CD14-positive monocyte (primary cell): ENCODE results near the gene APOE. TPM values are rescaled to one million over a fixed set of nuclear protein-coding genes. Genes with fewer than 3 reads are reported as not detected.
"Not testable (repeated sequence)": the region's sequence is repeated elsewhere in the genome, so short reads cannot be mapped to it uniquely, and the experiment has no call there.

Experiments used
- DNase-seq, 3 donors: peaks; one replicate each; pipeline ENCODE4 v3.0.0-alpha.2; 2011 to 2022
- H2AFZ ChIP-seq: 2 replicates; pipeline ENCODE4 v1.6.0; 2012; ENCODE audit warnings: mild to moderate bottlenecking, low read depth, low read length, inconsistent platforms; ENCODE audit not compliant: insufficient read depth, poor library complexity, severe bottlenecking
- H3K27ac ChIP-seq, 2 donors: 1 replicate in 1 of 2; 2 replicates in 1 of 2; pipeline ENCODE4 v1.5.1; 2012 to 2013; ENCODE audit warnings: low read length in 2 of 2, control low read depth in 1 of 2, inconsistent platforms in 1 of 2, low read depth in 1 of 2, mild to moderate bottlenecking in 1 of 2
- H3K27me3 ChIP-seq, 2 donors: one replicate each; pipeline versions ENCODE4 v1.6.0 to v1.6.1; 2011 to 2013; ENCODE audit warnings: low read length in 2 of 2; ENCODE audit not compliant: control insufficient read depth in 2 of 2, insufficient read depth in 2 of 2
- H3K36me3 ChIP-seq, 2 donors: replicated peaks in 1 of 2; 1 replicate in 1 of 2; 2 replicates in 1 of 2; pipeline versions ENCODE4 v1.5.1 to v1.6.1; 2012 to 2013; ENCODE audit warnings: low read length in 2 of 2, control low read depth in 1 of 2, inconsistent platforms in 1 of 2, mild to moderate bottlenecking in 1 of 2; ENCODE audit not compliant: insufficient read depth in 2 of 2, control insufficient read depth in 1 of 2
- H3K4me1 ChIP-seq, 2 donors: 1 replicate in 1 of 2; 2 replicates in 1 of 2; pipeline versions ENCODE4 v1.5.1 to v1.6.1; 2012 to 2013; ENCODE audit warnings: low read length in 2 of 2, control low read depth in 1 of 2, inconsistent platforms in 1 of 2, mild to moderate bottlenecking in 1 of 2, moderate library complexity in 1 of 2; ENCODE audit not compliant: insufficient read depth in 2 of 2, control insufficient read depth in 1 of 2
- H3K4me2 ChIP-seq: replicated peaks from 2 replicates; pipeline ENCODE3; 2012; ENCODE audit warnings: low read length, moderate library complexity, mild to moderate bottlenecking; ENCODE audit not compliant: poor library complexity, severe bottlenecking; ENCODE audit errors: extremely low read depth
- H3K4me3 ChIP-seq, 3 experiments: fragments of 200-600 bp in 1 of 3; sonication (generic) in 1 of 3; replicated peaks in 1 of 3; 1 replicate in 2 of 3; 2 replicates in 1 of 3; pipeline ENCODE4 v1.5.1; 2011 to 2013; ENCODE audit warnings: low read length in 3 of 3, mild to moderate bottlenecking in 3 of 3, control low read depth in 2 of 3, low read depth in 2 of 3, inconsistent platforms in 1 of 3, moderate library complexity in 1 of 3
- H3K79me2 ChIP-seq: 2 replicates; pipeline ENCODE4 v1.6.0; 2012; ENCODE audit warnings: mild to moderate bottlenecking, control low read depth, inconsistent platforms, low read length, moderate library complexity; ENCODE audit not compliant: insufficient read depth
- H3K9ac ChIP-seq: 2 replicates; pipeline ENCODE4 v1.6.0; 2017; ENCODE audit warnings: low read length, mild to moderate bottlenecking; ENCODE audit not compliant: insufficient read depth, poor library complexity, severe bottlenecking
- H3K9me3 ChIP-seq, 2 donors: replicated peaks in 1 of 2; 1 replicate in 1 of 2; 2 replicates in 1 of 2; pipeline versions ENCODE4 v1.5.1 to v1.6.1; 2012 to 2013; ENCODE audit warnings: low read length in 2 of 2, control low read depth in 1 of 2; ENCODE audit not compliant: control insufficient read depth in 1 of 2, insufficient read depth in 1 of 2
- H4K20me1 ChIP-seq: 2 replicates; pipeline ENCODE4 v1.6.0; 2012; ENCODE audit warnings: mild to moderate bottlenecking, low read length, control low read depth, moderate library complexity; ENCODE audit not compliant: insufficient read depth
- H3K27ac Mint-ChIP-seq, 7 donors: one replicate each; pipeline ENCODE4 v1.8.0; 2020; ENCODE audit warnings: mild to moderate bottlenecking in 7 of 7, mixed read lengths in 7 of 7, moderate library complexity in 6 of 7, inconsistent platforms in 2 of 7
- H3K27me3 Mint-ChIP-seq, 3 donors: one replicate each; pipeline ENCODE4 v1.8.0; 2021 to 2022; ENCODE audit warnings: low read depth in 3 of 3, mild to moderate bottlenecking in 3 of 3, mixed read lengths in 3 of 3, moderate library complexity in 3 of 3, inconsistent platforms in 1 of 3
- H3K36me3 Mint-ChIP-seq, 2 donors: one replicate each; pipeline ENCODE4 v1.8.0; 2020; ENCODE audit warnings: mixed read lengths in 2 of 2, inconsistent platforms in 1 of 2, mild to moderate bottlenecking in 1 of 2
- H3K4me1 Mint-ChIP-seq: one replicate; pipeline ENCODE4 v1.8.0; 2020; ENCODE audit warnings: mild to moderate bottlenecking, mixed read lengths
- H3K4me3 Mint-ChIP-seq, 2 donors: one replicate each; pipeline ENCODE4 v1.8.0; 2020; ENCODE audit warnings: mild to moderate bottlenecking in 2 of 2, mixed read lengths in 2 of 2, moderate library complexity in 1 of 2
- H3K9me3 Mint-ChIP-seq, 7 donors: one replicate each; pipeline ENCODE4 v1.8.0; 2020 to 2022; ENCODE audit warnings: mixed read lengths in 7 of 7, mild to moderate bottlenecking in 6 of 7, moderate library complexity in 6 of 7, inconsistent platforms in 2 of 7
- CTCF ChIP-seq: fragments of 200-600 bp; IDR thresholded peaks from one replicate; pipeline ENCODE4 v1.8.0; 2022; ENCODE audit warnings: antibody characterized with exemption, mild to moderate bottlenecking
- WGBS: methylation state at CpG from one replicate; pipeline ENCODE4 v1.1.5; 2013; ENCODE audit warnings: missing lambda C conversion rate; ENCODE audit not compliant: insufficient coverage; 5-methylcytosine and 5-hydroxymethylcytosine counted together
- intact Hi-C, 2 donors: fragments of 100-400 bp; cut with micrococcal nuclease; formaldehyde crosslinking; loops; one replicate each; pipeline versions ENCODE4 v1.15.0 to v1.15.1; 2023
- polyA plus RNA-seq, 3 donors: library from polyadenylated mRNA; depleted of rRNA in 1 of 3; unstranded in 2 of 3; stranded (reverse) in 1 of 3; fragments of 300-500 nt in 2 of 3; fragments of >200 nt in 1 of 3; fragmentation: Illumina TruSeq in 2 of 3; gene quantifications; 1 replicate in 2 of 3; 2 replicates in 1 of 3; pipeline ENCODE4 v1.2.3, GENCODE V29; 2012 to 2021

APOE gene
- polyA plus RNA-seq, 3 donors = 0.30 to 1.0 TPM; not detected in 1

- no peaks in the 10 kb centered on the region for H3K36me3 Mint-ChIP-seq
- Histone ChIP-seq H3K79me2 (no peaks in the 10 kb centered on the region), H3K4me2 (no peak overlapping the region)
These were observed 4.2 kb downstream of the APOE start for GRCh38 chr19:44909775-44910174.

GRCh38 chr19:44911896-44912295 is 6.3 kb downstream of the APOE start:
- DNase-seq, H3K9me3 ChIP-seq, H3K36me3 ChIP-seq, H3K36me3 Mint-ChIP-seq, H3K79me2 ChIP-seq, H3K4me3 ChIP-seq, H3K9me3 Mint-ChIP-seq, H3K9ac ChIP-seq, H3K27ac ChIP-seq, H3K27ac Mint-ChIP-seq, H3K4me2 ChIP-seq, H4K20me1 ChIP-seq, H2AFZ ChIP-seq, intact Hi-C loops, H3K27me3 ChIP-seq: not testable (repeated sequence)
- 96% methylated on average over 3 of the region's 6 CpGs for WGBS
- peaks cover 30 to 33% of the 10 kb centered on the region in 2 donors for H3K4me1 ChIP-seq
- Mint-ChIP-seq H3K27me3 (peaks cover 5 to 13% (median 12%) of the 10 kb centered on the region in 3 donors), H3K4me1 (peaks cover 35% of the 10 kb centered on the region), H3K4me3 (peak overlapping the region in 1 of 2 donors; percentile 4)

More at GRCh38 chr19:44909775-44910174, 4.2 kb downstream of the APOE start:
- Histone ChIP-seq H3K27me3 (peaks cover 5 to 19% of the 10 kb centered on the region in 2 donors), H2AFZ (no peak overlapping the region), H4K20me1 (no peaks in the 10 kb centered on the region), H3K27ac (no peak overlapping the region), H3K4me3 (no peak overlapping the region), H3K9me3 (no peaks in the 10 kb centered on the region), H3K36me3 (no peaks in the 10 kb centered on the region), H3K9ac (no peak overlapping the region), H3K4me1 (peaks cover 31 to 40% of the 10 kb centered on the region in 2 donors)
- WGBS = 100% methylated on average over 2 of the region's 5 CpGs
- no peak for TF ChIP-seq CTCF
- Mint-ChIP-seq H3K9me3 (peaks cover 0 to 9% (median 2%) of the 10 kb centered on the region in 7 donors), H3K4me3 (no peak overlapping the region), H3K27ac (no peak overlapping the region), H3K4me1 (peaks cover 44% of the 10 kb centered on the region), H3K27me3 (peaks cover 24 to 33% (median 32%) of the 10 kb centered on the region in 3 donors)
- intact Hi-C loops = no loop called here
- no peak for DNase-seq
